Activated T-helper 1 cell treated with anti-CD3 and anti-CD28 coated beads, Interleukin-12 subunit alpha, Interleukin-12 subunit beta, Interleukin-2, Interleukin-4 antibody, amounts not matched to agents 30 ng/mL and 10 ng/mL and 1 ng/mL, durations not matched to agents 14 hours and 24 hours and 36 hours (primary cell): Measurements from ENCODE around the gene HDAC4. TPM values are rescaled to one million over a fixed set of nuclear protein-coding genes. Genes with fewer than 3 reads are reported as not detected.

Source experiments
- DNase-seq: peaks from one replicate; pipeline ENCODE4 v3.0.0; 2021; ENCODE audit warnings: low spot score
- H3K27ac Mint-ChIP-seq: one replicate; pipeline ENCODE4 v1.8.0; 2021; ENCODE audit warnings: mild to moderate bottlenecking, mixed read lengths
- H3K27me3 Mint-ChIP-seq: one replicate; pipeline ENCODE4 v1.8.0; 2022; ENCODE audit warnings: mild to moderate bottlenecking, moderate library complexity, mixed read lengths; ENCODE audit not compliant: insufficient read depth
- H3K36me3 Mint-ChIP-seq: one replicate; pipeline ENCODE4 v1.8.0; 2021; ENCODE audit warnings: low read depth, mixed read lengths
- H3K4me1 Mint-ChIP-seq: one replicate; pipeline ENCODE4 v1.8.0; 2021; ENCODE audit warnings: low read depth, mixed read lengths
- H3K4me3 Mint-ChIP-seq: one replicate; pipeline ENCODE4 v1.8.0; 2021; ENCODE audit warnings: mild to moderate bottlenecking, moderate library complexity, mixed read lengths
- H3K9me3 Mint-ChIP-seq: one replicate; pipeline ENCODE4 v1.8.0; 2021; ENCODE audit warnings: mixed read lengths
- intact Hi-C: fragments of 100-400 bp; cut with micrococcal nuclease; formaldehyde crosslinking; loops from one replicate; pipeline ENCODE4 v1.15.1; 2024
- total RNA-seq: library from RNA; stranded (reverse); gene quantifications from 2 replicates; pipeline ENCODE4 v1.2.3, GENCODE V29; 2022

The HDAC4 gene
- total RNA-seq, 1 donor from 2014 or later: 41.3 TPM

GRCh38 chr2:239322416-239323086, 78.3 kb downstream of the HDAC4 start:
- peak overlapping the region; percentile 76 for H3K4me3 Mint-ChIP-seq
- no peaks in the 10 kb centered on the region for H3K27me3 Mint-ChIP-seq
- H3K27ac Mint-ChIP-seq: peak overlapping the region; percentile 97
- no peaks in the 10 kb centered on the region for H3K9me3 Mint-ChIP-seq
- intact Hi-C loops: loop anchor here (1.0 kb wide), 2 partner anchors 47 to 55 kb away; no protein-coding TSS in a partner anchor
- peaks cover 23% of the 10 kb centered on the region for H3K36me3 Mint-ChIP-seq
- DNase-seq: peak; percentile 36
- H3K4me1 Mint-ChIP-seq: peaks cover 88% of the 10 kb centered on the region

GRCh38 chr2:239321596-239322415, 79.0 kb downstream of the HDAC4 start:
- Mint-ChIP-seq H3K27me3 (no peaks in the 10 kb centered on the region), H3K36me3 (peaks cover 23% of the 10 kb centered on the region), H3K9me3 (no peaks in the 10 kb centered on the region), H3K4me3 (peak overlapping the region; percentile 76), H3K4me1 (peaks cover 88% of the 10 kb centered on the region), H3K27ac (peak overlapping the region; percentile 97)
- DNase-seq: peak; percentile 73
- intact Hi-C loops: loop anchor here (1.0 to 2.0 kb wide), 9 partner anchors 18 to 105 kb away; partner anchors contain the start of gene HDAC4

GRCh38 chr2:239318790-239319661, 81.8 kb downstream of the HDAC4 start:
- Mint-ChIP-seq H3K27ac (peak overlapping the region; percentile 92), H3K36me3 (peaks cover 19% of the 10 kb centered on the region), H3K4me1 (peaks cover 81% of the 10 kb centered on the region), H3K4me3 (peak overlapping the region; percentile 81), H3K27me3 (no peaks in the 10 kb centered on the region), H3K9me3 (no peaks in the 10 kb centered on the region)
- no peak for DNase-seq
- intact Hi-C loops: no loop called here

- no peak for DNase-seq
- Mint-ChIP-seq H3K36me3 (peaks cover 15% of the 10 kb centered on the region), H3K9me3 (no peaks in the 10 kb centered on the region), H3K4me3 (peak overlapping the region; percentile 27), H3K27me3 (no peaks in the 10 kb centered on the region), H3K27ac (no peak overlapping the region), H3K4me1 (peaks cover 73% of the 10 kb centered on the region)
- intact Hi-C loops: no loop called here
Measured at GRCh38 chr2:239318151-239318611, 82.6 kb downstream of the HDAC4 start.

GRCh38 chr2:239316562-239317465, 84.0 kb downstream of the HDAC4 start:
- no peak overlapping the region for H3K27ac Mint-ChIP-seq
- no peaks in the 10 kb centered on the region for H3K27me3 Mint-ChIP-seq
- peaks cover 15% of the 10 kb centered on the region for H3K36me3 Mint-ChIP-seq
- no peak overlapping the region for H3K4me3 Mint-ChIP-seq
- intact Hi-C loops: no loop called here
- no peaks in the 10 kb centered on the region for H3K9me3 Mint-ChIP-seq
- H3K4me1 Mint-ChIP-seq: peaks cover 60% of the 10 kb centered on the region
- no peak for DNase-seq

- no peak for DNase-seq
- Mint-ChIP-seq H3K4me1 (peaks cover 47% of the 10 kb centered on the region), H3K36me3 (peaks cover 13% of the 10 kb centered on the region), H3K9me3 (no peaks in the 10 kb centered on the region), H3K27ac (no peak overlapping the region), H3K4me3 (no peak overlapping the region), H3K27me3 (no peaks in the 10 kb centered on the region)
- intact Hi-C loops: no loop called here
Measured at GRCh38 chr2:239315308-239315707, 85.5 kb downstream of the HDAC4 start.

GRCh38 chr2:239313776-239314175, 87.0 kb downstream of the HDAC4 start:
- Mint-ChIP-seq H3K36me3 (peaks cover 14% of the 10 kb centered on the region), H3K27me3 (no peaks in the 10 kb centered on the region), H3K9me3 (no peaks in the 10 kb centered on the region), H3K4me3 (no peak overlapping the region), H3K4me1 (peaks cover 38% of the 10 kb centered on the region), H3K27ac (no peak overlapping the region)
- DNase-seq: no peak
- intact Hi-C loops: no loop called here

GRCh38 chr2:239312741-239313667, 87.8 kb downstream of the HDAC4 start:
- Mint-ChIP-seq H3K4me1 (peaks cover 30% of the 10 kb centered on the region), H3K27me3 (no peaks in the 10 kb centered on the region), H3K9me3 (no peaks in the 10 kb centered on the region), H3K27ac (no peak overlapping the region), H3K36me3 (peaks cover 10% of the 10 kb centered on the region), H3K4me3 (no peak overlapping the region)
- DNase-seq: no peak
- intact Hi-C loops: no loop called here

- intact Hi-C loops: no loop called here
- Mint-ChIP-seq H3K4me3 (no peak overlapping the region), H3K4me1 (peaks cover 24% of the 10 kb centered on the region), H3K36me3 (peaks cover 9% of the 10 kb centered on the region), H3K27ac (no peak overlapping the region), H3K9me3 (no peaks in the 10 kb centered on the region), H3K27me3 (no peaks in the 10 kb centered on the region)
- DNase-seq: no peak
Measured at GRCh38 chr2:239312081-239312511, 88.7 kb downstream of the HDAC4 start.

GRCh38 chr2:239311132-239312040, 89.4 kb downstream of the HDAC4 start:
- Mint-ChIP-seq H3K9me3 (no peaks in the 10 kb centered on the region), H3K36me3 (peaks cover 9% of the 10 kb centered on the region), H3K4me3 (no peak overlapping the region), H3K4me1 (peaks cover 17% of the 10 kb centered on the region), H3K27me3 (no peaks in the 10 kb centered on the region), H3K27ac (no peak overlapping the region)
- no peak for DNase-seq
- intact Hi-C loops: no loop called here
